ENCODE data around the gene SNX8.

The SNX8 gene

GRCh38 chr7:2253525-2254244 lies 60.6 kb downstream of the SNX8 start:
- in situ Hi-C loops (cut with HindIII; ENCODE audit: low pct_ligation_motif_present, low pct_unique_long_range_greater_than_20kb, low sequenced_read_pairs), result no loop called here

GRCh38 chr7:2253021-2253420 lies 61.2 kb downstream of the SNX8 start:
- in situ Hi-C loops (cut with HindIII; ENCODE audit: low pct_ligation_motif_present, low pct_unique_long_range_greater_than_20kb, low sequenced_read_pairs), result no loop called here
- no peak for DNase-seq

More at GRCh38 chr7:2253525-2254244, 60.6 kb downstream of the SNX8 start:
- no peak for DNase-seq

GRCh38 chr7:2251841-2252771 lies 62.1 kb downstream of the SNX8 start:
- in situ Hi-C loops (cut with HindIII; ENCODE audit: low pct_ligation_motif_present, low pct_unique_long_range_greater_than_20kb, low sequenced_read_pairs), result no loop called here
- no peak for DNase-seq

GRCh38 chr7:2251381-2251780 lies 62.9 kb downstream of the SNX8 start:
- in situ Hi-C loops (cut with HindIII; ENCODE audit: low pct_ligation_motif_present, low pct_unique_long_range_greater_than_20kb, low sequenced_read_pairs), result no loop called here
- no peak for DNase-seq

- DNase-seq, result no peak
- in situ Hi-C loops (cut with HindIII; ENCODE audit: low pct_ligation_motif_present, low pct_unique_long_range_greater_than_20kb, low sequenced_read_pairs), result no loop called here
These were observed 64.4 kb downstream of the SNX8 start for GRCh38 chr7:2249744-2250323.

GRCh38 chr7:2248984-2249694 lies 65.1 kb downstream of the SNX8 start:
- DNase-seq, result peak; percentile 90
- in situ Hi-C loops (cut with HindIII; ENCODE audit: low pct_ligation_motif_present, low pct_unique_long_range_greater_than_20kb, low sequenced_read_pairs), result no loop called here

- DNase-seq, result peak; percentile 47
- in situ Hi-C loops (cut with HindIII; ENCODE audit: low pct_ligation_motif_present, low pct_unique_long_range_greater_than_20kb, low sequenced_read_pairs), result no loop called here
These were observed 66.9 kb downstream of the SNX8 start for GRCh38 chr7:2247141-2247995.

- in situ Hi-C loops (cut with HindIII; ENCODE audit: low pct_ligation_motif_present, low pct_unique_long_range_greater_than_20kb, low sequenced_read_pairs), result no loop called here
- no peak for DNase-seq
These were observed 68.2 kb downstream of the SNX8 start for GRCh38 chr7:2245883-2246675.

GRCh38 chr7:2244404-2244995 lies 69.7 kb downstream of the SNX8 start:
- in situ Hi-C loops (cut with HindIII; ENCODE audit: low pct_ligation_motif_present, low pct_unique_long_range_greater_than_20kb, low sequenced_read_pairs), result no loop called here
- DNase-seq, result no peak

GRCh38 chr7:2243458-2243857 lies 70.8 kb downstream of the SNX8 start:
- in situ Hi-C loops (cut with HindIII; ENCODE audit: low pct_ligation_motif_present, low pct_unique_long_range_greater_than_20kb, low sequenced_read_pairs), result no loop called here
- no peak for DNase-seq

GRCh38 chr7:2242541-2243429 lies 71.5 kb downstream of the SNX8 start:
- in situ Hi-C loops (cut with HindIII; ENCODE audit: low pct_ligation_motif_present, low pct_unique_long_range_greater_than_20kb, low sequenced_read_pairs), result no loop called here
- DNase-seq, result peak; percentile 54

GRCh38 chr7:2241580-2242540 lies 72.4 kb downstream of the SNX8 start, which contains the start of the genes MRM2 and NUDT1:
Gene MRM2, minus strand, starts transcription at chr7:2242205. Its CDS starts 36 bp downstream, at chr7:2242169.
Gene NUDT1, plus strand, starts transcription at chr7:2242226. Its CDS starts 2,349 bp downstream, at chr7:2244575.
- in situ Hi-C loops (cut with HindIII; ENCODE audit: low pct_ligation_motif_present, low pct_unique_long_range_greater_than_20kb, low sequenced_read_pairs), result no loop called here
- DNase-seq, result peak; percentile 92

GRCh38 chr7:2239242-2239641 lies 75.0 kb downstream of the SNX8 start:
- no peak for DNase-seq
- in situ Hi-C loops (cut with HindIII; ENCODE audit: low pct_ligation_motif_present, low pct_unique_long_range_greater_than_20kb, low sequenced_read_pairs), result no loop called here

GRCh38 chr7:2237109-2237602 lies 77.1 kb downstream of the SNX8 start:
- no peak for DNase-seq
- in situ Hi-C loops (cut with HindIII; ENCODE audit: low pct_ligation_motif_present, low pct_unique_long_range_greater_than_20kb, low sequenced_read_pairs), result no loop called here

GRCh38 chr7:2233926-2234325 lies 80.3 kb downstream of the SNX8 start:
- in situ Hi-C loops (cut with HindIII; ENCODE audit: low pct_ligation_motif_present, low pct_unique_long_range_greater_than_20kb, low sequenced_read_pairs), result no loop called here
- no peak for DNase-seq

All from ACHN (cell line).